Fibroblast of skin of right biceps (primary cell): ENCODE measurements around the gene UROS.

Source experiments
- DNase-seq: peaks from one replicate; pipeline ENCODE4 v3.0.0-alpha.2; 2013

Gene UROS

GRCh38 chr10:125822878-125823662, at the start of gene UROS, which contains the start of gene BCCIP:
TSS of gene UROS (minus strand) at chr10:125823258. CDS start at chr10:125816499, 6,759 bp downstream.
TSS of gene BCCIP (plus strand) at chr10:125823546. CDS start at chr10:125823558, 12 bp downstream.
- peak; percentile 89 for DNase-seq

- no peak for DNase-seq
Observed at GRCh38 chr10:125871338-125871737, 48.3 kb upstream of the UROS start.

GRCh38 chr10:125868372-125868975, 45.4 kb upstream of the UROS start:
- DNase-seq: peak; percentile 46

GRCh38 chr10:125866421-125867029, 43.5 kb upstream of the UROS start:
- DNase-seq: no peak

GRCh38 chr10:125865120-125865519, 42.1 kb upstream of the UROS start:
- DNase-seq: no peak

- DNase-seq: no peak
Observed at GRCh38 chr10:125859128-125859817, 36.2 kb upstream of the UROS start.

- no peak for DNase-seq
Observed at GRCh38 chr10:125857185-125857760, 34.2 kb upstream of the UROS start.

GRCh38 chr10:125852487-125852886, 29.4 kb upstream of the UROS start:
- no peak for DNase-seq

GRCh38 chr10:125850766-125851731, 28.0 kb upstream of the UROS start:
- no peak for DNase-seq

GRCh38 chr10:125849448-125849847, 26.4 kb upstream of the UROS start:
- DNase-seq: no peak

GRCh38 chr10:125848857-125849256, 25.8 kb upstream of the UROS start:
- no peak for DNase-seq

GRCh38 chr10:125848371-125848770, 25.3 kb upstream of the UROS start:
- DNase-seq: no peak

- no peak for DNase-seq
Observed at GRCh38 chr10:125846894-125847293, 23.8 kb upstream of the UROS start.

- DNase-seq: no peak
Observed at GRCh38 chr10:125845617-125846016, 22.6 kb upstream of the UROS start.

GRCh38 chr10:125844751-125845221, 21.7 kb upstream of the UROS start:
- no peak for DNase-seq

- no peak for DNase-seq
Observed at GRCh38 chr10:125843603-125844329, 20.7 kb upstream of the UROS start.

GRCh38 chr10:125840955-125841354, 17.9 kb upstream of the UROS start:
- DNase-seq: peak; percentile 19

GRCh38 chr10:125840406-125840805, 17.3 kb upstream of the UROS start:
- DNase-seq: no peak

GRCh38 chr10:125838802-125839575, 15.9 kb upstream of the UROS start:
- DNase-seq: no peak

GRCh38 chr10:125836746-125837145, 13.7 kb upstream of the UROS start:
- no peak for DNase-seq
